ENCODE measurements around the gene MED17.
"Not testable (repeated sequence)": the region's sequence is repeated elsewhere in the genome, so short reads cannot be mapped to it uniquely, and the experiment has no call there.

DNA sequence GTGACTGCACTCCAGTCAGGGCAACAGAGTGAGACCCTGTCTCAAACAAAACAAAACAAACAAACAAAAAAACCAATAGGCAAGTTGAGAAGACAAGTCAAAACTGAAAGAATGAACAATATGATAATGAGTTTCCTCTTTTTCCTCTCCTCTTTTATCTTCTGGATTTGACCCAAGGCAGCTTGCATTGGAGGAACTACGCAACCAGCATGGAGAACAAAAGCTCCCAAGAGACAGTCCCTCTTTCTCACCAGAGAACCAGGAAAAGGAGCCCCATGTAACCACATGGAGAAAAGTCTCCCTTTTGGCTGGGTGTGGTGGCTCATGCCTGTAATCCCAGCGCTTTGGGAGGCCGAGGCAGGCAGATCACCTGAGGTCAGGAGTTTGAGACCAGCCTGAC lies 9.5 kb upstream of the MED17 start:
- TF ChIP-seq, protein P1, sequence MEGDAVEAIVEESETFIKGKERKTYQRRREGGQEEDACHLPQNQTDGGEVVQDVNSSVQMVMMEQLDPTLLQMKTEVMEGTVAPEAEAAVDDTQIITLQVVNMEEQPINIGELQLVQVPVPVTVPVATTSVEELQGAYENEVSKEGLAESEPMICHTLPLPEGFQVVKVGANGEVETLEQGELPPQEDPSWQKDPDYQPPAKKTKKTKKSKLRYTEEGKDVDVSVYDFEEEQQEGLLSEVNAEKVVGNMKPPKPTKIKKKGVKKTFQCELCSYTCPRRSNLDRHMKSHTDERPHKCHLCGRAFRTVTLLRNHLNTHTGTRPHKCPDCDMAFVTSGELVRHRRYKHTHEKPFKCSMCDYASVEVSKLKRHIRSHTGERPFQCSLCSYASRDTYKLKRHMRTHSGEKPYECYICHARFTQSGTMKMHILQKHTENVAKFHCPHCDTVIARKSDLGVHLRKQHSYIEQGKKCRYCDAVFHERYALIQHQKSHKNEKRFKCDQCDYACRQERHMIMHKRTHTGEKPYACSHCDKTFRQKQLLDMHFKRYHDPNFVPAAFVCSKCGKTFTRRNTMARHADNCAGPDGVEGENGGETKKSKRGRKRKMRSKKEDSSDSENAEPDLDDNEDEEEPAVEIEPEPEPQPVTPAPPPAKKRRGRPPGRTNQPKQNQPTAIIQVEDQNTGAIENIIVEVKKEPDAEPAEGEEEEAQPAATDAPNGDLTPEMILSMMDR (conservative IDR thresholded peaks at IDR 0.05): not testable (repeated sequence)
- TF ChIP-seq ZFX (IDR thresholded peaks at IDR 0.05): not testable (repeated sequence)

Measured in C4-2B (cell line).